OCI-LY7 (cell line): ENCODE data around the gene SRSF12. TPM values are rescaled to one million over a fixed set of nuclear protein-coding genes. Genes with fewer than 3 reads are reported as not detected.
"Not testable (repeated sequence)": the region's sequence is repeated elsewhere in the genome, so short reads cannot be mapped to it uniquely, and the experiment has no call there.

ENCODE experiments used
- BruUV-seq: library from RNA; stranded (reverse); fragments of 400-500 nt; replicated peaks from 2 replicates; lab custom pipeline; 2021; lab: Mats Ljungman, UMichigan
- CTCF ChIA-PET: fragments of 300-600 bp; sonication (Branson Sonifier 250); formaldehyde crosslinking; loops from one replicate; lab custom pipeline; 2022; ENCODE audit warnings: antibody characterized with exemption; ENCODE audit not compliant: unreplicated experiment; lab: Charles Lee
- POLR2A ChIA-PET: fragments of 300-600 bp; sonication (Branson Sonifier 250); formaldehyde crosslinking; loops from one replicate; lab custom pipeline; 2022; ENCODE audit warnings: antibody characterized with exemption; lab: Charles Lee
- DNase-seq: peaks from one replicate; pipeline ENCODE4 v3.0.0-alpha.2; 2015; ENCODE audit warnings: low spot score
- H2AFZ ChIP-seq: fragments of 200-600 bp; sonication (generic), shearing (Covaris generic); 2 replicates; pipeline ENCODE4 v1.6.1; 2014; ENCODE audit warnings: mild to moderate bottlenecking, antibody characterized with exemption, low read length, moderate library complexity
- H3K27ac ChIP-seq: fragments of 200-600 bp; sonication (generic); 2 replicates; pipeline ENCODE4 v1.5.1; 2014; ENCODE audit warnings: mixed run types, low read depth, mild to moderate bottlenecking, moderate library complexity, low read length, inconsistent platforms; ENCODE audit not compliant: poor library complexity, severe bottlenecking
- H3K36me3 ChIP-seq: fragments of 200-600 bp; sonication (generic); 2 replicates; pipeline ENCODE4 v1.6.1; 2014; ENCODE audit warnings: mild to moderate bottlenecking, antibody characterized with exemption, low read length, moderate library complexity, mixed read lengths; ENCODE audit not compliant: insufficient read depth
- H3K4me1 ChIP-seq: fragments of 200-600 bp; sonication (generic); 2 replicates; pipeline ENCODE4 v1.5.1; 2014; ENCODE audit warnings: mild to moderate bottlenecking, low read length; ENCODE audit not compliant: insufficient read depth, poor library complexity, severe bottlenecking
- H3K4me2 ChIP-seq: fragments of 200-600 bp; sonication (generic); 2 replicates; pipeline ENCODE4 v1.6.1; 2014; ENCODE audit warnings: mild to moderate bottlenecking, low read length
- H3K4me3 ChIP-seq: fragments of 200-600 bp; sonication (generic); 2 replicates; pipeline ENCODE4 v1.5.1; 2014; ENCODE audit warnings: mild to moderate bottlenecking, low read depth, low read length; ENCODE audit not compliant: poor library complexity, severe bottlenecking
- H3K79me2 ChIP-seq: fragments of 200-600 bp; sonication (generic); 2 replicates; pipeline ENCODE4 v1.6.1; 2016; ENCODE audit warnings: low read depth, mild to moderate bottlenecking, low read length, moderate library complexity, mixed read lengths; ENCODE audit not compliant: insufficient read depth
- H3K9me2 ChIP-seq: fragments of 200-600 bp; sonication (generic); 2 replicates; pipeline ENCODE4 v1.6.1; 2016; ENCODE audit warnings: mild to moderate bottlenecking, low read length, mixed read lengths; ENCODE audit not compliant: insufficient read depth
- H3K9me3 ChIP-seq: fragments of 200-600 bp; sonication (generic); 2 replicates; pipeline ENCODE4 v1.6.1; 2014; ENCODE audit warnings: mild to moderate bottlenecking, mixed run types, low read length, mixed read lengths
- H4K20me1 ChIP-seq: fragments of 200-600 bp; sonication (generic); 2 replicates; pipeline ENCODE4 v1.6.1; 2014; ENCODE audit warnings: mild to moderate bottlenecking, antibody characterized with exemption, low read length, moderate library complexity, mixed read lengths; ENCODE audit not compliant: insufficient read depth
- EZH2phosphoT487 ChIP-seq: fragments of 200-600 bp; sonication (generic); IDR thresholded peaks from 2 replicates; pipeline ENCODE4 v1.6.1; 2018; ENCODE audit warnings: low read depth, borderline replicate concordance, mild to moderate bottlenecking, mixed run types, antibody characterized with exemption, low read length, moderate library complexity, mixed read lengths
- intact Hi-C: fragments of 100-400 bp; cut with micrococcal nuclease; formaldehyde crosslinking; loops from one replicate; pipeline ENCODE4 v1.10.0; 2022; ENCODE audit not compliant: unreplicated experiment
- total RNA-seq, 2 experiments: library from RNA; depleted of rRNA in 1 of 2; stranded (reverse); fragments of >200 nt in 1 of 2; shearing (Covaris generic) in 1 of 2; gene quantifications; 2 replicates each; pipeline ENCODE4 v1.2.3, GENCODE V29; 2014 to 2022
- TF ChIP-seq, protein P1 (sequence below): fragments of 200-600 bp; sonication (generic); conservative IDR thresholded peaks from 2 replicates; pipeline ENCODE4 v1.5.1; 2014; ENCODE audit warnings: mild to moderate bottlenecking, antibody characterized with exemption, low read length, moderate library complexity, mixed read lengths

The SRSF12 gene
- total RNA-seq, 2 experiments from 2014 or later, result not detected

DNA sequence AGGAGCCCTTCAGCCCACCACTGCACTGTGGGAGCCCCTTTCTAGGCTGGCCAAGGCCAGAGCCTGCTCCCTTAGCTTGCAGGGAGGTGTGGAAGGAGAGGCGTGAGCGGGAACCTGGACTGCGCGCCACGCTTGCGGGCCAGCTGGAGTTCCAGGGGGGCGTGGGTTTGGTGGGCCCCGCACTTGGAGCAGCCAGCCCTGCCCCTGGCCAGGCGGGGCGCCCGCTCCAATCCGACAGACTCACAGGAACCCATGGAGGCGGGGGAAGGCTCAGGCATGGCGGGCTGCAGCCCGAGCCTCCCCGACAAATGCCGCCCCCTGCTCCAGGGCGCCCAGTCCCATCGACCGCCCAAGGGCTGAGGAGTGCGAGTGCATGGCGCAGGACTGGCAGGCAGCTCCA, 52.9 kb downstream of the SRSF12 start:
- H2AFZ ChIP-seq, intact Hi-C loops, DNase-seq, H3K4me2 ChIP-seq, H3K27ac ChIP-seq, H3K4me1 ChIP-seq, H3K79me2 ChIP-seq, H4K20me1 ChIP-seq, H3K4me3 ChIP-seq, H3K36me3 ChIP-seq, H3K9me2 ChIP-seq, BruUV-seq, CTCF ChIA-PET, H3K9me3 ChIP-seq: not testable (repeated sequence)
- POLR2A ChIA-PET, result interaction anchor here (1.7 kb wide), 1 partner anchor 14 kb away, joined by 4 read pairs; no protein-coding TSS in a partner anchor

DNA sequence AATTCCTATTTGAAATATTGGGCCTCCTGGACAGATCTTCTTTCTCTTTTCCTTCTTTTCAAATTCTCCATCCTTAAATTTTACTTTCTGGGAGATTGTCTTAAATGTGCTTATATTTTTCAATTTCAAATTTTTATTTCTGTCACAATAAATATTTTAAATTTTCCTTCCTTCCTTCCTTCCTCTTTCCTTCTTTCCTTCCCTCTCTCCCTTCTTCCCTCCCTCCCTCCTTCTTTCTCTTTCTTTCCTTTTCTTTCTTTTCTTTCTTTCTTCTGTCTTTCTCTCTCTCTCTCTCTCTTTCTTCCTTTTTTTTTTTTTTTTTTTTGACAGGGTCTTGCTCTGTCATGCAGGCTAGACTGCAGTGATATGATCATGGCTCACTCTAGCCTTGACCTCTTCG, 54.0 kb downstream of the SRSF12 start:
- H3K4me2 ChIP-seq, result no peak overlapping the region
- CTCF ChIA-PET, result no interaction called here
- H3K4me1 ChIP-seq, result no peaks in the 10 kb centered on the region
- H3K9me3 ChIP-seq, result no peaks in the 10 kb centered on the region
- H3K27ac ChIP-seq, result no peak overlapping the region
- intact Hi-C loops, result no loop called here
- no peaks in the 10 kb centered on the region for H4K20me1 ChIP-seq
- H2AFZ ChIP-seq, result no peak overlapping the region
- H3K79me2 ChIP-seq, result no peaks in the 10 kb centered on the region
- H3K36me3 ChIP-seq, result no peaks in the 10 kb centered on the region
- no peak for DNase-seq
- H3K4me3 ChIP-seq, result no peak overlapping the region
- TF ChIP-seq, protein P1, sequence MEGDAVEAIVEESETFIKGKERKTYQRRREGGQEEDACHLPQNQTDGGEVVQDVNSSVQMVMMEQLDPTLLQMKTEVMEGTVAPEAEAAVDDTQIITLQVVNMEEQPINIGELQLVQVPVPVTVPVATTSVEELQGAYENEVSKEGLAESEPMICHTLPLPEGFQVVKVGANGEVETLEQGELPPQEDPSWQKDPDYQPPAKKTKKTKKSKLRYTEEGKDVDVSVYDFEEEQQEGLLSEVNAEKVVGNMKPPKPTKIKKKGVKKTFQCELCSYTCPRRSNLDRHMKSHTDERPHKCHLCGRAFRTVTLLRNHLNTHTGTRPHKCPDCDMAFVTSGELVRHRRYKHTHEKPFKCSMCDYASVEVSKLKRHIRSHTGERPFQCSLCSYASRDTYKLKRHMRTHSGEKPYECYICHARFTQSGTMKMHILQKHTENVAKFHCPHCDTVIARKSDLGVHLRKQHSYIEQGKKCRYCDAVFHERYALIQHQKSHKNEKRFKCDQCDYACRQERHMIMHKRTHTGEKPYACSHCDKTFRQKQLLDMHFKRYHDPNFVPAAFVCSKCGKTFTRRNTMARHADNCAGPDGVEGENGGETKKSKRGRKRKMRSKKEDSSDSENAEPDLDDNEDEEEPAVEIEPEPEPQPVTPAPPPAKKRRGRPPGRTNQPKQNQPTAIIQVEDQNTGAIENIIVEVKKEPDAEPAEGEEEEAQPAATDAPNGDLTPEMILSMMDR, result no peak
- no peak for TF ChIP-seq EZH2phosphoT487
- no TSS peak for BruUV-seq
- POLR2A ChIA-PET, result interaction anchor here (0.7 kb wide), 1 partner anchor 184 kb away, joined by 3 read pairs; no protein-coding TSS in a partner anchor
- H3K9me2 ChIP-seq, result no peaks in the 10 kb centered on the region

DNA sequence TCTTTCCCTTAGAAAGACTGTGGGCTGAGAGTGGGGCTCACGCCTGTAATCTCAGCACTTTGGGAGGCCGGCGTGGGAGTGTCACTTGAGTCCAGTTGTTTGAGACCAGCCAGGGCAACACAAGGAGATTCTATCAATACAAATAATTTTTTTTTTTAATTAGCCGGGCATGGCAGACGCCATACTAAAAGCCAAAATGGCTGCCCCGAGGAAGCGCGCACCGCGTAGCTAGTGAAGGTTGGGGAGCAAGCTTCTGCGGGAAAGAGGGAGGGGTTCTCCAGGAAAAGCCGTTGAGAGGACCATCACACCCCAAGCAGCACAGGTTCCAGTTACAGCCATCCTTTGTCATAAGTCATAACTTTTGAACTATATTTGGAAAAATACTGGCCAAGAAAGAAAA, 58.6 kb downstream of the SRSF12 start:
- intact Hi-C loops, result no loop called here
- no peaks in the 10 kb centered on the region for H3K9me2 ChIP-seq
- no peak for DNase-seq
- H2AFZ ChIP-seq, result no peak overlapping the region
- POLR2A ChIA-PET, result no interaction called here
- no TSS peak for BruUV-seq
- no peak overlapping the region for H3K4me2 ChIP-seq
- CTCF ChIA-PET, result no interaction called here
- TF ChIP-seq EZH2phosphoT487, result no peak
- TF ChIP-seq, protein P1, result no peak
- H3K27ac ChIP-seq, result no peak overlapping the region
- no peaks in the 10 kb centered on the region for H3K79me2 ChIP-seq
- H4K20me1 ChIP-seq, result no peaks in the 10 kb centered on the region
- no peak overlapping the region for H3K4me3 ChIP-seq
- H3K36me3 ChIP-seq, result no peaks in the 10 kb centered on the region
- no peaks in the 10 kb centered on the region for H3K4me1 ChIP-seq
- no peaks in the 10 kb centered on the region for H3K9me3 ChIP-seq
